Thoracic aorta (tissue), 2 donors: Measurements from ENCODE around the gene PCBP4. TPM values are rescaled to one million over a fixed set of nuclear protein-coding genes. Genes with fewer than 3 reads are reported as not detected.

Experiments
- ATAC-seq: fragments of 150-250 bp; one replicate; pipeline ENCODE4 v1.8.0; 2017; ENCODE audit warnings: low read depth; ENCODE audit not compliant: insufficient number of reproducible peaks, low FRiP score
- DNase-seq: peaks from one replicate; pipeline ENCODE4 v3.0.0-alpha.2; 2020; ENCODE audit warnings: low spot score
- H3K27ac ChIP-seq, 2 donors: fragments of 200-600 bp; sonication (generic); 1 replicate in 1 of 2; 2 replicates in 1 of 2; pipeline ENCODE4 v1.5.1; 2016; ENCODE audit warnings: mild to moderate bottlenecking in 2 of 2, moderate library complexity in 2 of 2
- H3K27me3 ChIP-seq: fragments of 200-600 bp; sonication (generic); replicated peaks from 2 replicates; pipeline ENCODE4 v1.6.0; 2016; ENCODE audit warnings: mild to moderate bottlenecking; ENCODE audit not compliant: insufficient read depth
- H3K36me3 ChIP-seq: fragments of 200-600 bp; sonication (generic); one replicate; pipeline ENCODE4 v1.5.1; 2016
- H3K4me1 ChIP-seq, 2 donors: fragments of 200-600 bp; sonication (generic); 1 replicate in 1 of 2; 2 replicates in 1 of 2; pipeline versions ENCODE4 v1.5.1 to v1.6.0; 2016; ENCODE audit warnings: low read depth in 2 of 2, mild to moderate bottlenecking in 1 of 2; ENCODE audit not compliant: control insufficient read depth in 1 of 2
- H3K4me3 ChIP-seq: fragments of 200-600 bp; sonication (generic); 2 replicates; pipeline ENCODE4 v1.5.1; 2016; ENCODE audit warnings: mild to moderate bottlenecking
- H3K9me3 ChIP-seq: fragments of 200-600 bp; sonication (generic); 2 replicates; pipeline ENCODE4 v1.5.1; 2016
- total RNA-seq, 2 donors: library from RNA; depleted of rRNA; stranded (reverse); fragments of >200 nt; gene quantifications; one replicate each; pipeline versions ENCODE4 v1.1.0 to v1.2.3, GENCODE V29; 2016
- TF ChIP-seq, protein P1 (sequence below): fragments of 200-600 bp; sonication (generic); IDR thresholded peaks from one replicate; pipeline ENCODE4 v1.5.1; 2019; ENCODE audit warnings: antibody characterized with exemption

PCBP4 gene
- total RNA-seq, 2 donors from 2014 or later: 127 to 144 TPM

DNA sequence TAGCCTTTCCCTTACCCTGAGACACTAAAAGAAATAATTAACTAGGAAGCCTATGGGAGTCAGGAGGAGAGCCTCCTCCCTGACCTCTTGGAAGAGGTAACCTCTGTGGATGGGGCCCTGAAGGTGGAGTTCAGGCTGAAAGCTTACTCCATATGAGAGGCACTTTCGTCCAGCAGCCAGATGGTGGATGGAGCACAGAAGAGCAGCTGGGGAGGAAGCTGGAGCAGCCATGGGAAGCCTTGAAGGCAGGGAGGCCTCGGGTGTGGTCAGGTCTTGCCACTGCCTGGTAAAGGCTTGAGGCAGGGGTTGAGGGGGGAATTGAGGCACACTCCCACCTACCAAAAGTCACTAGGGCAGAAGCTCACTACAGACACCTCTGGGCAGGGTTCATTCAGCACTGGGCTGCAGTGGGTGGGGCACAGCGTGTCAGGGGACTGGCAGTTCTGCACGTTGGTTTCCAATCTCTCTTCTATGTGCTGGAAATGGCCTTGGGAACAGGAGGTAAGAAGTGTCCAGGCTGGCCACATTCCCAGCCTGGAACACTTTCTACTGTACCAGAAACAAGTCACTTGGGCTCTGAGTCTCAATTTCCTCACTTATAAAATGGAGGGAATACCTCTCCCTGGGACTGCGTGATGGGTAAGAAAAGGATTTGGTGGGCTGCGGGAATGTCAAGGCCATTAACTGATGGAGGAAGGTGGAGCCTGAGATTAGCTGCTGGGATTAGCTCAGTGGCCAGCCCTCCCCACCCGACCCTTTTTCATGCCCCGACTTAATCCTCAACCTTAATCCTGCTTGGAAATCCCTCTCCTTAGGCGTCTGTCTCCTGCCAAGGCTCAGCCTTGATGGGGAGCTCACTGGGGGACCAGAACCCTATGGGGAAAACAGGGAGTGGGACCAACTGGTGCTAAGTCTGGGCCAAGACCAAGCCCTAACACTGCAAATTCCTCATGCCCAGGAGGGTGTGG lies 5.4 kb downstream of the PCBP4 start:
- H3K27me3 ChIP-seq: no peaks in the 10 kb centered on the region
- H3K27ac ChIP-seq: no peak overlapping the region
- H3K9me3 ChIP-seq: no peaks in the 10 kb centered on the region
- ATAC-seq (no peak), DNase-seq (no peak)
- H3K4me3 ChIP-seq: no peak overlapping the region
- H3K4me1 ChIP-seq: peaks cover 27 to 54% of the 10 kb centered on the region in 2 donors
- TF ChIP-seq, protein P1, sequence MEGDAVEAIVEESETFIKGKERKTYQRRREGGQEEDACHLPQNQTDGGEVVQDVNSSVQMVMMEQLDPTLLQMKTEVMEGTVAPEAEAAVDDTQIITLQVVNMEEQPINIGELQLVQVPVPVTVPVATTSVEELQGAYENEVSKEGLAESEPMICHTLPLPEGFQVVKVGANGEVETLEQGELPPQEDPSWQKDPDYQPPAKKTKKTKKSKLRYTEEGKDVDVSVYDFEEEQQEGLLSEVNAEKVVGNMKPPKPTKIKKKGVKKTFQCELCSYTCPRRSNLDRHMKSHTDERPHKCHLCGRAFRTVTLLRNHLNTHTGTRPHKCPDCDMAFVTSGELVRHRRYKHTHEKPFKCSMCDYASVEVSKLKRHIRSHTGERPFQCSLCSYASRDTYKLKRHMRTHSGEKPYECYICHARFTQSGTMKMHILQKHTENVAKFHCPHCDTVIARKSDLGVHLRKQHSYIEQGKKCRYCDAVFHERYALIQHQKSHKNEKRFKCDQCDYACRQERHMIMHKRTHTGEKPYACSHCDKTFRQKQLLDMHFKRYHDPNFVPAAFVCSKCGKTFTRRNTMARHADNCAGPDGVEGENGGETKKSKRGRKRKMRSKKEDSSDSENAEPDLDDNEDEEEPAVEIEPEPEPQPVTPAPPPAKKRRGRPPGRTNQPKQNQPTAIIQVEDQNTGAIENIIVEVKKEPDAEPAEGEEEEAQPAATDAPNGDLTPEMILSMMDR: no peak
- H3K36me3 ChIP-seq: peaks cover 17% of the 10 kb centered on the region

- no peak for ATAC-seq
- Histone ChIP-seq H3K36me3 (peaks cover 17% of the 10 kb centered on the region), H3K27me3 (no peaks in the 10 kb centered on the region), H3K9me3 (no peaks in the 10 kb centered on the region), H3K27ac (no peak overlapping the region), H3K4me3 (no peak overlapping the region), H3K4me1 (peaks cover 24 to 56% of the 10 kb centered on the region in 2 donors)
- DNase-seq: no peak
- TF ChIP-seq, protein P1: no peak
Measured at GRCh38 chr3:51961011-51961410, 6.2 kb downstream of the PCBP4 start.

DNA sequence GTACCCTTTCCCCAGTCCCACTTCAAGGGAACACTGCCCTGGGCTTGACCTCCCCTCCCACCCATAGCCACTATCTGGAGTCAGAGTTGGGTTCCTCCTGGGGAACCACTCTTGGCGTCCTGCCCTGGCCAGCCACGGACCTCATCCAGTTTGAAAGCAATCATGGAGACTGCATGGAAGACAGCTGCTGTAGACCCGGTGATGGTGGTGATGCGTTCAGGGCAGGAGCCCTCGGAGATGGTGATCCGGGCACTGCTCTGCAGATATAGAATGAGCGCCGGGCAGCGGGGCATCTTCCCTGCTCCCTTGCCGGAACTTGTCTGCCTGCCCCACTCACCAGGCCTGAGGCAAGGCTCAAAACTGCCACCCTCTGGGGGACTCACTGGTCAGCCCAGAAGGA lies 6.9 kb downstream of the PCBP4 start:
- no peak for ATAC-seq
- TF ChIP-seq, protein P1: no peak
- H3K4me1 ChIP-seq: peaks cover 18 to 56% of the 10 kb centered on the region in 2 donors

GRCh38 chr3:51959651-51960050 lies 7.6 kb downstream of the PCBP4 start:
- H3K27ac ChIP-seq: no peak overlapping the region
- ATAC-seq: no peak
- TF ChIP-seq, protein P1: no peak
- H3K9me3 ChIP-seq: no peaks in the 10 kb centered on the region
- H3K27me3 ChIP-seq: no peaks in the 10 kb centered on the region
- H3K4me1 ChIP-seq: peaks cover 10 to 51% of the 10 kb centered on the region in 2 donors
- no peak for DNase-seq
- peaks cover 17% of the 10 kb centered on the region for H3K36me3 ChIP-seq
- H3K4me3 ChIP-seq: no peak overlapping the region

More for the DNA sequence above, 6.9 kb downstream of the PCBP4 start:
- DNase-seq: no peak
- no peak overlapping the region for H3K27ac ChIP-seq
- H3K27me3 ChIP-seq: no peaks in the 10 kb centered on the region
- H3K36me3 ChIP-seq: peaks cover 17% of the 10 kb centered on the region
- H3K9me3 ChIP-seq: no peaks in the 10 kb centered on the region
- no peak overlapping the region for H3K4me3 ChIP-seq

- no peak for DNase-seq
Measured at GRCh38 chr3:51958603-51959521, 8.4 kb downstream of the PCBP4 start.

More at GRCh38 chr3:51958603-51959521, 8.4 kb downstream of the PCBP4 start:
- no peak overlapping the region for H3K4me3 ChIP-seq
- peaks cover 3 to 43% of the 10 kb centered on the region in 2 donors for H3K4me1 ChIP-seq
- H3K9me3 ChIP-seq: no peaks in the 10 kb centered on the region
- H3K27ac ChIP-seq: no peak overlapping the region
- ATAC-seq: no peak
- TF ChIP-seq, protein P1: no peak
- no peaks in the 10 kb centered on the region for H3K27me3 ChIP-seq
- peaks cover 17% of the 10 kb centered on the region for H3K36me3 ChIP-seq
